HepG2 (cell line): Measurements from ENCODE around the gene YIF1A. TPM values are rescaled to one million over a fixed set of nuclear protein-coding genes. Genes with fewer than 3 reads are reported as not detected.

Experiments
- MIER3 ChIP-seq: IDR thresholded peaks from 2 replicates; pipeline ENCODE4 v1.6.1; 2016; ENCODE audit warnings: missing compliant biosample characterization, borderline replicate concordance
- NFKBIZ ChIP-seq: IDR thresholded peaks from 2 replicates; pipeline ENCODE4 v1.6.1; 2018; ENCODE audit warnings: missing genetic modification reagents, missing compliant biosample characterization
- NONO ChIP-seq, 2 experiments: fragments of 450-650 bp in 1 of 2; sonication (generic) in 1 of 2; formaldehyde crosslinking in 1 of 2; IDR thresholded peaks in 1 of 2; conservative IDR thresholded peaks in 1 of 2; 2 replicates each; pipeline versions ENCODE4 v1.6.1 to v1.8.0; 2017 to 2022; ENCODE audit warnings: mild to moderate bottlenecking in 1 of 2, missing genetic modification reagents in 1 of 2, moderate library complexity in 1 of 2
- RELA ChIP-seq: sonication (generic); formaldehyde crosslinking; IDR thresholded peaks from 2 replicates; pipeline ENCODE4 v1.4.0; 2020; ENCODE audit warnings: missing genetic modification reagents
- SMAD9 ChIP-seq: sonication (generic); formaldehyde crosslinking; IDR thresholded peaks from 2 replicates; pipeline ENCODE4 v1.5.1; 2020; ENCODE audit warnings: mild to moderate bottlenecking, missing genetic modification reagents
- SMC3 ChIP-seq: IDR thresholded peaks from 2 replicates; pipeline ENCODE4 v1.6.1; 2011; ENCODE audit warnings: low read length, improper control_type of control experiment
- ZNF607 ChIP-seq: sonication (generic); formaldehyde crosslinking; IDR thresholded peaks from 2 replicates; pipeline ENCODE4 v1.5.1; 2020; ENCODE audit warnings: missing genetic modification reagents, mild to moderate bottlenecking, borderline replicate concordance
- ZNF713 ChIP-seq: sonication (generic); formaldehyde crosslinking; IDR thresholded peaks from 2 replicates; pipeline ENCODE4 v1.4.0; 2020; ENCODE audit warnings: mild to moderate bottlenecking, missing genetic modification reagents
- polyA plus RNA-seq, 8 experiments: library from polyadenylated mRNA; depleted of rRNA in 3 of 8; stranded (reverse) in 7 of 8; unstranded in 1 of 8; fragments of >200 nt; fragmentation: Illumina TruSeq in 4 of 8; extraction: Trizol in 4 of 8; gene quantifications; 2 replicates each; pipeline versions ENCODE4 v1.2.1 to v1.2.3, GENCODE V29; 2011 to 2016; ENCODE audit warnings: low read depth in 4 of 8, missing spikeins in 1 of 8, mixed read lengths in 1 of 8; ENCODE audit not compliant: insufficient read depth in 1 of 8
- total RNA-seq, 5 experiments: library from RNA; depleted of rRNA; stranded (reverse); fragments of >200 nt; fragmentation: Illumina TruSeq; extraction: Trizol; gene quantifications; 2 replicates each; pipeline ENCODE4 v1.2.3, GENCODE V29; 2016; ENCODE audit warnings: low read depth in 1 of 5
- TF ChIP-seq, protein P1 (sequence below): sonication (generic); formaldehyde crosslinking; IDR thresholded peaks from 2 replicates; pipeline ENCODE4 v1.5.1; 2020; ENCODE audit warnings: mild to moderate bottlenecking, missing genetic modification reagents, moderate library complexity
- TF ChIP-seq, protein P2 (sequence below), 2 experiments: sonication (generic) in 1 of 2; formaldehyde crosslinking in 1 of 2; IDR thresholded peaks; 2 replicates each; pipeline versions ENCODE4 v1.5.1 to v1.6.1; 2011 to 2020; ENCODE audit warnings: borderline replicate concordance in 1 of 2, low read depth in 1 of 2, low read length in 1 of 2, mild to moderate bottlenecking in 1 of 2, missing genetic modification reagents in 1 of 2, moderate library complexity in 1 of 2
- TF ChIP-seq, protein P3 (sequence below): sonication (generic); formaldehyde crosslinking; IDR thresholded peaks from 2 replicates; pipeline ENCODE4 v1.9.0; 2021; ENCODE audit warnings: missing genetic modification reagents, mild to moderate bottlenecking, borderline replicate concordance
- TF ChIP-seq, protein P4 (sequence below): IDR thresholded peaks from 2 replicates; pipeline ENCODE4 v1.6.1; 2016; ENCODE audit warnings: low read depth, control low read depth

YIF1A gene
- total and polyA plus RNA-seq, 2 of the 13 experiments (the other 11 are each of a cell fraction or from before 2014, with no cell fraction given) = 133 to 145 TPM

DNA sequence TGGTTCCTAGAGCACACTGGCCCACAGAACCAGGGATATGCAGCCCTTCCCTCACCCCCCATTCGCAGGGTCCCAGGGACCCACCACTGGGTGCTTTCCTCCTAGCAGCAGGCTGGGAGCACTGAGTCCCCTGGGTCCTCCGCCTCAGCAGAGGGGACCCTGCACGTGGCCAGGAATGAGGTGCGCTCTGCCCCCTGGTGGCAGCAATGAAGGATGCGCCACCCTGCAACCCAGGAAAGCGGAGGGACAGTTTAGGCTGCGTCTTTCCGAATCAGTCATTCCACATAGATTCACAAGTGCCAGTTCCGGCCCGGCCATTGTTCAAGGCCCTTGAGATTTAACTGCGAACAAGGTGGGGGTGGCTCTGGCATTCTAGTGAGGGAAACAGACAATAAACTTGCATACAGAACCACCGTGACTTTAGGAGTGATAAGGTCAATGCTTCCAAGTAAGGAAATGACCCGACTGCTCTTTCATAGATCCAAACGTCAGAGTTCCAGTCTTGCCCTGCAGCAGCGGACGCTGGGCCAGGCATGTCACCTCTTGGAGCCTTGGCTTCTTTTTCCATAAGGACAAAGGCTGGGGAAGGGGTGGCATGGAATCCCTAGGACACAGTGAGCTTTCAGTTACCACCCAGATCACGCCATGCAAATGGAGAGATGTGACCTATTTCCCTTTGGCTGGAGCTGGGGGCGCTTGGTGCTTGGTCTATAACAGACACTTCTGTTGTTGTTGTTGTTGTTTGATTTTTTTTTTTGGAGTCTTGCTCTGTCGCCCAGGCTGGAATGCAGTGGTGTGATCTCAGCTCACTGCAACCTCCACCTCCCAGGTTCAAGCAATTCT, 39.6 kb upstream of the YIF1A start (continued):
- TF ChIP-seq, protein P1, sequence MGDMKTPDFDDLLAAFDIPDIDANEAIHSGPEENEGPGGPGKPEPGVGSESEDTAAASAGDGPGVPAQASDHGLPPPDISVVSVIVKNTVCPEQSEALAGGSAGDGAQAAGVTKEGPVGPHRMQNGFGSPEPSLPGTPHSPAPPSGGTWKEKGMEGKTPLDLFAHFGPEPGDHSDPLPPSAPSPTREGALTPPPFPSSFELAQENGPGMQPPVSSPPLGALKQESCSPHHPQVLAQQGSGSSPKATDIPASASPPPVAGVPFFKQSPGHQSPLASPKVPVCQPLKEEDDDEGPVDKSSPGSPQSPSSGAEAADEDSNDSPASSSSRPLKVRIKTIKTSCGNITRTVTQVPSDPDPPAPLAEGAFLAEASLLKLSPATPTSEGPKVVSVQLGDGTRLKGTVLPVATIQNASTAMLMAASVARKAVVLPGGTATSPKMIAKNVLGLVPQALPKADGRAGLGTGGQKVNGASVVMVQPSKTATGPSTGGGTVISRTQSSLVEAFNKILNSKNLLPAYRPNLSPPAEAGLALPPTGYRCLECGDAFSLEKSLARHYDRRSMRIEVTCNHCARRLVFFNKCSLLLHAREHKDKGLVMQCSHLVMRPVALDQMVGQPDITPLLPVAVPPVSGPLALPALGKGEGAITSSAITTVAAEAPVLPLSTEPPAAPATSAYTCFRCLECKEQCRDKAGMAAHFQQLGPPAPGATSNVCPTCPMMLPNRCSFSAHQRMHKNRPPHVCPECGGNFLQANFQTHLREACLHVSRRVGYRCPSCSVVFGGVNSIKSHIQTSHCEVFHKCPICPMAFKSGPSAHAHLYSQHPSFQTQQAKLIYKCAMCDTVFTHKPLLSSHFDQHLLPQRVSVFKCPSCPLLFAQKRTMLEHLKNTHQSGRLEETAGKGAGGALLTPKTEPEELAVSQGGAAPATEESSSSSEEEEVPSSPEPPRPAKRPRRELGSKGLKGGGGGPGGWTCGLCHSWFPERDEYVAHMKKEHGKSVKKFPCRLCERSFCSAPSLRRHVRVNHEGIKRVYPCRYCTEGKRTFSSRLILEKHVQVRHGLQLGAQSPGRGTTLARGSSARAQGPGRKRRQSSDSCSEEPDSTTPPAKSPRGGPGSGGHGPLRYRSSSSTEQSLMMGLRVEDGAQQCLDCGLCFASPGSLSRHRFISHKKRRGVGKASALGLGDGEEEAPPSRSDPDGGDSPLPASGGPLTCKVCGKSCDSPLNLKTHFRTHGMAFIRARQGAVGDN = peak; percentile 94
- TF ChIP-seq, protein P2, sequence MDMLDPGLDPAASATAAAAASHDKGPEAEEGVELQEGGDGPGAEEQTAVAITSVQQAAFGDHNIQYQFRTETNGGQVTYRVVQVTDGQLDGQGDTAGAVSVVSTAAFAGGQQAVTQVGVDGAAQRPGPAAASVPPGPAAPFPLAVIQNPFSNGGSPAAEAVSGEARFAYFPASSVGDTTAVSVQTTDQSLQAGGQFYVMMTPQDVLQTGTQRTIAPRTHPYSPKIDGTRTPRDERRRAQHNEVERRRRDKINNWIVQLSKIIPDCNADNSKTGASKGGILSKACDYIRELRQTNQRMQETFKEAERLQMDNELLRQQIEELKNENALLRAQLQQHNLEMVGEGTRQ (IDR thresholded peaks at IDR 0.05; ENCODE audit: low read depth, low read length) = peak; percentile 53; the same call in 1 of the 2 replicates
- TF ChIP-seq, protein P2 (CRISPR knock-in tag; IDR thresholded peaks at IDR 0.05; ENCODE audit: borderline replicate concordance) = no peak; the same call in 1 of the 2 replicates
- peak; percentile 77; the same call in 1 of the 2 replicates for TF ChIP-seq MIER3 (CRISPR knock-in tag)
- TF ChIP-seq NFKBIZ (CRISPR knock-in tag) = 0 out of 2 replicates have a peak, but pooled peaks have one; percentile 62
- no peak for TF ChIP-seq ZNF607 (CRISPR knock-in tag)
- peak; percentile 75 for TF ChIP-seq SMC3
- TF ChIP-seq, protein P3, sequence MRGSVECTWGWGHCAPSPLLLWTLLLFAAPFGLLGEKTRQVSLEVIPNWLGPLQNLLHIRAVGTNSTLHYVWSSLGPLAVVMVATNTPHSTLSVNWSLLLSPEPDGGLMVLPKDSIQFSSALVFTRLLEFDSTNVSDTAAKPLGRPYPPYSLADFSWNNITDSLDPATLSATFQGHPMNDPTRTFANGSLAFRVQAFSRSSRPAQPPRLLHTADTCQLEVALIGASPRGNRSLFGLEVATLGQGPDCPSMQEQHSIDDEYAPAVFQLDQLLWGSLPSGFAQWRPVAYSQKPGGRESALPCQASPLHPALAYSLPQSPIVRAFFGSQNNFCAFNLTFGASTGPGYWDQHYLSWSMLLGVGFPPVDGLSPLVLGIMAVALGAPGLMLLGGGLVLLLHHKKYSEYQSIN (CRISPR knock-in tag) = no peak
- no peak for TF ChIP-seq ZNF713 (CRISPR knock-in tag)
- 0 out of 2 replicates have a peak, but pooled peaks have one; percentile 19 for TF ChIP-seq RELA (CRISPR knock-in tag)
- TF ChIP-seq, protein P4, sequence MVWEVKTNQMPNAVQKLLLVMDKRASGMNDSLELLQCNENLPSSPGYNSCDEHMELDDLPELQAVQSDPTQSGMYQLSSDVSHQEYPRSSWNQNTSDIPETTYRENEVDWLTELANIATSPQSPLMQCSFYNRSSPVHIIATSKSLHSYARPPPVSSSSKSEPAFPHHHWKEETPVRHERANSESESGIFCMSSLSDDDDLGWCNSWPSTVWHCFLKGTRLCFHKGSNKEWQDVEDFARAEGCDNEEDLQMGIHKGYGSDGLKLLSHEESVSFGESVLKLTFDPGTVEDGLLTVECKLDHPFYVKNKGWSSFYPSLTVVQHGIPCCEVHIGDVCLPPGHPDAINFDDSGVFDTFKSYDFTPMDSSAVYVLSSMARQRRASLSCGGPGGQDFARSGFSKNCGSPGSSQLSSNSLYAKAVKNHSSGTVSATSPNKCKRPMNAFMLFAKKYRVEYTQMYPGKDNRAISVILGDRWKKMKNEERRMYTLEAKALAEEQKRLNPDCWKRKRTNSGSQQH (CRISPR knock-in tag) = no peak
- no peak for TF ChIP-seq SMAD9 (CRISPR knock-in tag)
- TF ChIP-seq NONO (IDR thresholded peaks at IDR 0.05) = no peak
- peak; percentile 79 for TF ChIP-seq NONO (CRISPR knock-in tag; conservative IDR thresholded peaks at IDR 0.05)
